GM23248 (cell line): Measurements from ENCODE around the gene DNAJC30. TPM values are rescaled to one million over a fixed set of nuclear protein-coding genes. Genes with fewer than 3 reads are reported as not detected.
"Not testable (repeated sequence)": the region's sequence is repeated elsewhere in the genome, so short reads cannot be mapped to it uniquely, and the experiment has no call there.

Source experiments
- DNase-seq: peaks from one replicate; pipeline ENCODE4 v3.0.0-alpha.2; 2015
- H2AFZ ChIP-seq: fragments of 200-600 bp; sonication (generic); 2 replicates; pipeline ENCODE4 v1.6.1; 2016; ENCODE audit warnings: antibody characterized with exemption
- H3F3A ChIP-seq: fragments of 200-600 bp; sonication (generic); 2 replicates; pipeline ENCODE4 v1.6.1; 2016; ENCODE audit warnings: mild to moderate bottlenecking, antibody characterized with exemption, mixed run types; ENCODE audit not compliant: insufficient read depth
- H3K27ac ChIP-seq: fragments of 200-600 bp; sonication (generic); 2 replicates; pipeline ENCODE4 v1.5.1; 2016; ENCODE audit warnings: mild to moderate bottlenecking
- H3K27me3 ChIP-seq: fragments of 200-600 bp; sonication (generic); replicated peaks from 2 replicates; pipeline ENCODE4 v1.6.1; 2016; ENCODE audit warnings: mild to moderate bottlenecking; ENCODE audit not compliant: insufficient read depth
- H3K36me3 ChIP-seq: fragments of 200-600 bp; sonication (generic); 2 replicates; pipeline ENCODE4 v1.6.1; 2016; ENCODE audit warnings: low read depth, mild to moderate bottlenecking
- H3K4me1 ChIP-seq: fragments of 200-600 bp; sonication (generic); 2 replicates; pipeline ENCODE4 v1.6.1; 2016; ENCODE audit warnings: mild to moderate bottlenecking; ENCODE audit not compliant: insufficient read depth
- H3K4me2 ChIP-seq: fragments of 200-600 bp; sonication (generic); one replicate; pipeline ENCODE4 v1.6.1; 2016; ENCODE audit warnings: mild to moderate bottlenecking; ENCODE audit not compliant: unreplicated experiment
- H3K4me3 ChIP-seq: fragments of 200-600 bp; sonication (generic); 2 replicates; pipeline ENCODE4 v1.5.1; 2016; ENCODE audit warnings: mild to moderate bottlenecking
- H3K79me2 ChIP-seq: fragments of 200-600 bp; sonication (generic); 2 replicates; pipeline ENCODE4 v1.6.1; 2016; ENCODE audit warnings: mild to moderate bottlenecking; ENCODE audit not compliant: insufficient read depth
- H3K9ac ChIP-seq: fragments of 200-600 bp; sonication (generic); 2 replicates; pipeline ENCODE4 v1.6.1; 2016; ENCODE audit warnings: mild to moderate bottlenecking
- H3K9me2 ChIP-seq: fragments of 200-600 bp; sonication (generic); 2 replicates; pipeline ENCODE4 v1.6.1; 2016; ENCODE audit warnings: mixed run types, mild to moderate bottlenecking, moderate library complexity; ENCODE audit not compliant: insufficient read depth
- H3K9me3 ChIP-seq: fragments of 200-600 bp; sonication (generic); one replicate; pipeline ENCODE4 v1.6.1; 2017; ENCODE audit warnings: low read depth
- H4K20me1 ChIP-seq: fragments of 200-600 bp; sonication (generic); 2 replicates; pipeline ENCODE4 v1.6.0; 2016; ENCODE audit not compliant: insufficient read depth
- EZH2 ChIP-seq: fragments of 200-600 bp; sonication (generic); IDR thresholded peaks from 2 replicates; pipeline ENCODE4 v1.6.1; 2018; ENCODE audit warnings: antibody characterized with exemption, mild to moderate bottlenecking; ENCODE audit not compliant: insufficient read depth, poor library complexity, severe bottlenecking
- EZH2phosphoT487 ChIP-seq: fragments of 200-600 bp; sonication (generic); IDR thresholded peaks from 2 replicates; pipeline ENCODE4 v1.6.1; 2018; ENCODE audit warnings: antibody characterized with exemption, moderate library complexity, mild to moderate bottlenecking, low read depth; ENCODE audit not compliant: insufficient read depth
- WGBS, 2 experiments: methylation state at CpG; one replicate each; pipeline ENCODE4 v1.1.6; 2015 to 2017; ENCODE audit warnings: low lambda C conversion rate in 2 of 2, low coverage in 1 of 2; ENCODE audit errors: missing lambda C conversion rate in 2 of 2; 5-methylcytosine and 5-hydroxymethylcytosine counted together
- in situ Hi-C: fragments of 300-500 bp; cut with MboI; formaldehyde crosslinking; loops from 2 replicates; pipeline ENCODE4 v1.15.0; 2020
- polyA plus RNA-seq: library from polyadenylated mRNA; unstranded; fragments of >200 nt; fragmentation: Nextera tagmentation; extraction: Ambion mirVana; gene quantifications from 2 replicates; pipeline ENCODE4 v1.2.1, GENCODE V29; 2016
- total RNA-seq: library from RNA; depleted of rRNA; stranded (reverse); fragments of >200 nt; shearing (Covaris generic); gene quantifications from 2 replicates; pipeline ENCODE4 v1.2.3, GENCODE V29; 2014

Gene DNAJC30
- total and polyA plus RNA-seq, 2 experiments from 2014 or later = 5.2 to 12.7 TPM

DNA sequence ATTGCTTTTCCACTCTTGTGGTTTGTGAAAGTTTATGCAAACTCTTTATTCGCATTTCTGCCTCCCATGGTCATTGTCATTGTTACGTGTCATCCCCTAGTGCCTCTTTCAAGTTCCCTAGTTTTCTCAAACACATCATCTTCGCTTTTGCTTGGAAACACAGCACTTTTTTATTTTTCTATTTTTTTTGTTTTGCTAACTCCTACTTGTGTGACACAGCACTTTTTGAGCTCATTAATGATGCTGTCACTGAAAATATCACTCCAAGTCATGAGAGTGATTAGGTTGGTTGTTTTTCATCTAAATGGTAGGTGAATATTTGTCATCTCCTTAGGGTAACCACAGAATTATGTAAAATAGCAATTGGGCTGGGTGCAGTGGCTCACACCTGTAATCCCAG is 44.7 kb upstream of the DNAJC30 start:
- Histone ChIP-seq H3K79me2 (no peaks in the 10 kb centered on the region), H4K20me1 (no peaks in the 10 kb centered on the region), H3K27me3 (no peaks in the 10 kb centered on the region), H2AFZ (no peak overlapping the region), H3K4me3 (no peak overlapping the region), H3K9ac (no peak overlapping the region), H3K9me3 (no peaks in the 10 kb centered on the region), H3K9me2 (no peaks in the 10 kb centered on the region), H3F3A (no peaks in the 10 kb centered on the region), H3K36me3 (no peaks in the 10 kb centered on the region), H3K27ac (no peak overlapping the region), H3K4me2 (no peak overlapping the region), H3K4me1 (no peaks in the 10 kb centered on the region)
- DNase-seq = no peak
- TF ChIP-seq EZH2 (no peak), EZH2phosphoT487 (no peak)
- in situ Hi-C loops = loop anchor here (10.0 kb wide), 1 partner anchor 123 kb away; no protein-coding TSS in a partner anchor
- 89 to 94% methylated on average over 3 of the region's 3 CpGs for WGBS, 2 experiments

DNA sequence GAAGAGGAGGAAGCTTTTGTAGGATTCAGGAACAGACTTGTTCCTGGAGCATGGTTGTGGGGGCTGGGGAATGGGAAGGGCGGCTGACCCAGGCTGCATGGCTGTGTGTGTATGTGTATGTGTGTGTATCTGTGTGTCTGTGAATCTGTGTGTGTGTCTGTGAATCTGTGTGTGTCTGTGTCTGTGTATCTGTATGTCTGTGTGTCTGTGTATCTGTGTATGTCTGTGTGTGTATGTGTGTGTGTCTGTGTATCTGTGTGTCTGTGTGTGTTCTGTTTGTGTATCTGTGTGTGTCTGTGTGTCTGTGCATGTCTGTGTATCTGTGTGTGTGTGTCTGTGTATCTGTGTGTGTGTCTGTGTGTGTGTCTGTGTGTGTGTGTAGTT is 42.8 kb upstream of the DNAJC30 start:
- no peak for DNase-seq
- Histone ChIP-seq H2AFZ (no peak overlapping the region), H3K9ac (no peak overlapping the region), H3F3A (no peaks in the 10 kb centered on the region), H3K4me2 (no peak overlapping the region), H3K9me2 (no peaks in the 10 kb centered on the region), H3K27me3 (no peaks in the 10 kb centered on the region), H3K9me3 (no peaks in the 10 kb centered on the region), H3K27ac (no peak overlapping the region), H3K36me3 (no peaks in the 10 kb centered on the region), H3K4me3 (no peak overlapping the region), H3K4me1 (no peaks in the 10 kb centered on the region; the same call in 1 of the 2 replicates), H4K20me1 (no peaks in the 10 kb centered on the region), H3K79me2 (no peaks in the 10 kb centered on the region)
- 40 to 59% methylated on average over 1 of the region's 1 CpG for WGBS, 2 experiments
- in situ Hi-C loops = loop anchor here (10.0 kb wide), 1 partner anchor 121 kb away; no protein-coding TSS in a partner anchor
- TF ChIP-seq EZH2phosphoT487 = no peak
- no peak for TF ChIP-seq EZH2

DNA sequence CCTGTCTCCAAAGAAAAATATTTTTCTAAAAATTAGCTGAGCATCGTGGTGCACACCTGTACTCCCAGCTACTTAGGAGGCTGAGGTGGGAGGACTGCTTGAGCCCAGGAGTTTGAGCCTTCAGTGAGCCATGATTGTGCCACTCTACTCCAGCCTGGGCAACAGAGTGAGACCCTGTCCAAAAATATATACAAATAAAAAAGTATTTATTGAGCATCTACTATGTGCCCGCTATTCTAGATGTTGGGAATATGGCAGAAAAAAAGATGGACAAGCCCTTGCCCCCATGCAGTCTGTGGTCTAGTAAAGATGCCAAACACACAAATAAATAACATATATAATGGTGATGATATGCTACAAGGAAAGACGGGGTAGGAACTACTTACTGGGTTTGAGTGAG is 40.6 kb upstream of the DNAJC30 start:
- Histone ChIP-seq H3K4me2 (no peak overlapping the region), H3K4me3 (no peak overlapping the region), H3K27ac (no peak overlapping the region), H3K4me1 (no peaks in the 10 kb centered on the region; the same call in 1 of the 2 replicates), H2AFZ (no peak overlapping the region), H3K27me3 (no peaks in the 10 kb centered on the region), H3K9me2 (no peaks in the 10 kb centered on the region), H3K79me2 (peaks cover 6% of the 10 kb centered on the region), H3F3A (no peaks in the 10 kb centered on the region), H4K20me1 (no peaks in the 10 kb centered on the region), H3K9ac (no peak overlapping the region), H3K9me3 (no peaks in the 10 kb centered on the region), H3K36me3 (no peaks in the 10 kb centered on the region)
- TF ChIP-seq EZH2 (no peak), EZH2phosphoT487 (no peak)
- DNase-seq = no peak
- in situ Hi-C loops = loop anchor here (10.0 kb wide), 1 partner anchor 119 kb away; no protein-coding TSS in a partner anchor
- WGBS, 2 experiments = 72 to 74% methylated on average over 3 of the region's 3 CpGs

DNA sequence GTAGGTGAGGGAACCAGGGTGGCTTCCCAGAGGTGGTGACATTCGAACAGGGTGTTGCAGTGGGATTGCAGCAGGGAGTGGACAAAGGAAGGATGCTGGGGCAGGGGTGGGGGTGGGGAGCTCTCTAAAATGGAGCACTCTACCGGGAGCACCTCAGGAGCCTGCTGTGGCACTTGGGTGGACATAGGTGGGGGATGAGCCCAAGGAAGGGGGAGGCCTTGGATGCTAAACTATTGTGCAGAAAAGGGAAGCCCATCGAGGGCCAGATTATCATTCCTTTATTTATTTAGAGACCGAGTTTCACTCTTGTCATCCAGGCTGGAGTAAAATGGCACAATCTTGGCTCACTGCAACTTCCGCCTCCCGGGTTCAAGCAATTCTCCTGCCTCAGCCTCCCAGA is 39.5 kb upstream of the DNAJC30 start:
- H3K27ac ChIP-seq = no peak overlapping the region
- no peak overlapping the region for H3K4me2 ChIP-seq
- peaks cover 13% of the 10 kb centered on the region for H3K79me2 ChIP-seq
- H3F3A ChIP-seq = no peaks in the 10 kb centered on the region
- no peaks in the 10 kb centered on the region for H4K20me1 ChIP-seq
- no peak for DNase-seq
- no peaks in the 10 kb centered on the region for H3K27me3 ChIP-seq
- no peaks in the 10 kb centered on the region for H3K9me2 ChIP-seq
- no peaks in the 10 kb centered on the region for H3K9me3 ChIP-seq
- no peaks in the 10 kb centered on the region for H3K36me3 ChIP-seq
- TF ChIP-seq EZH2phosphoT487 = no peak
- no peak for TF ChIP-seq EZH2
- WGBS, 2 experiments = 66 to 73% methylated on average over 5 to 6 of the region's 6 CpGs
- no peak overlapping the region for H2AFZ ChIP-seq
- no peak overlapping the region for H3K4me3 ChIP-seq
- H3K9ac ChIP-seq = no peak overlapping the region
- H3K4me1 ChIP-seq = peaks cover 1% of the 10 kb centered on the region
- in situ Hi-C loops = loop anchor here (10.0 kb wide), 1 partner anchor 118 kb away; no protein-coding TSS in a partner anchor

DNA sequence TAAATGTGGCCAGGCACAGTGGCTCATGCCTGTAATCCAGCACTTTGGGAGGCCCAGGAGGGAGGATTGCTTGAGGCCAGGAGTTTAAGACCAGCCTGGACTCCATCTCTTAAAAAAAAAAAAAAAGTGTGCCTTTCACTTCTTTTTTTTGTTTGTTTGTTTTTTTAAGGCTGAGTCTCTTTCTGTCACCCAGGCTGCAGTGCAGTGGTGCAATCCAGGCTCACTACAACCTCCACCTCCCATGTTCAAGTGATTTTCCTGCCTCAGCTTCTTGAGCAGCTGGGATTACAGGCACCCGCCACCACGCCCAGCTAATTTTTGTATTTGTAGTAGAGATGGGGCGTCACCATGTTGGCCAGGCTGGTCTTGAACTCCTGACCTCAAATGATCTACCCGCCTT is 38.9 kb upstream of the DNAJC30 start:
- in situ Hi-C loops = loop anchor here (10.0 kb wide), 1 partner anchor 117 kb away; no protein-coding TSS in a partner anchor
- not testable (repeated sequence) for H3K27me3 ChIP-seq, H4K20me1 ChIP-seq, H3K4me3 ChIP-seq, H3K9me3 ChIP-seq, H3F3A ChIP-seq, H3K9ac ChIP-seq, H2AFZ ChIP-seq, H3K27ac ChIP-seq, H3K4me2 ChIP-seq, H3K4me1 ChIP-seq, DNase-seq, H3K9me2 ChIP-seq, H3K36me3 ChIP-seq
- WGBS, 2 experiments = 51 to 62% methylated on average over 4 of the region's 4 CpGs
- H3K79me2 ChIP-seq = peaks cover 19% of the 10 kb centered on the region
